GM23338 (cell line): ENCODE data around the gene USP30.

ENCODE experiments used
- CREB1 ChIP-seq: fragments of 250-450 bp; sonication (Bioruptor Pico); IDR thresholded peaks from 2 replicates; pipeline ENCODE4 v1.5.0; 2020; ENCODE audit warnings: low read depth, mild to moderate bottlenecking, moderate library complexity
- EZH2 ChIP-seq: fragments of 200-600 bp; sonication (generic); IDR thresholded peaks from one replicate; pipeline ENCODE4 v1.8.0; 2017; ENCODE audit warnings: antibody characterized with exemption, mild to moderate bottlenecking, low read depth; ENCODE audit not compliant: unreplicated experiment
- EZH2phosphoT487 ChIP-seq: fragments of 200-600 bp; sonication (generic); IDR thresholded peaks from one replicate; pipeline ENCODE4 v1.8.1; 2018; ENCODE audit warnings: antibody characterized with exemption; ENCODE audit not compliant: unreplicated experiment
- JUNB ChIP-seq: IDR thresholded peaks from one replicate; pipeline ENCODE4 v1.6.1; 2016; ENCODE audit warnings: antibody characterized with exemption; ENCODE audit not compliant: unreplicated experiment
- POLR2AphosphoS5 ChIP-seq: IDR thresholded peaks from 2 replicates; pipeline ENCODE4 v1.6.1; 2016; ENCODE audit warnings: antibody characterized with exemption, low read depth
- STAT1 ChIP-seq: IDR thresholded peaks from one replicate; pipeline ENCODE4 v1.6.1; 2016; ENCODE audit warnings: antibody characterized with exemption; ENCODE audit not compliant: unreplicated experiment
- ZNF114 ChIP-seq: fragments of 250-450 bp; sonication (Bioruptor Pico); IDR thresholded peaks from 2 replicates; pipeline ENCODE4 v1.5.0; 2020; ENCODE audit warnings: mild to moderate bottlenecking, moderate library complexity
- ZNF331 ChIP-seq: fragments of 250-450 bp; sonication (Bioruptor Pico); IDR thresholded peaks from 2 replicates; pipeline ENCODE4 v1.5.0; 2020; ENCODE audit warnings: low read depth, mild to moderate bottlenecking, moderate library complexity
- TF ChIP-seq, protein P1 (sequence below), 2 experiments: fragments of 200-600 bp in 1 of 2; sonication (generic) in 1 of 2; conservative IDR thresholded peaks; 2 replicates each; pipeline versions ENCODE4 v1.5.1 to v1.6.1; 2016 to 2017; ENCODE audit warnings: antibody characterized with exemption in 2 of 2, low read depth in 2 of 2, mild to moderate bottlenecking in 2 of 2, moderate library complexity in 1 of 2
- TF ChIP-seq, protein P2 (sequence below): IDR thresholded peaks from one replicate; pipeline ENCODE4 v1.6.1; 2018; ENCODE audit warnings: antibody characterized with exemption; ENCODE audit not compliant: unreplicated experiment
- TF ChIP-seq, protein P3 (sequence below): fragments of 250-450 bp; sonication (Bioruptor Pico); IDR thresholded peaks from 2 replicates; pipeline ENCODE4 v1.5.0; 2020; ENCODE audit warnings: mild to moderate bottlenecking, moderate library complexity
- TF ChIP-seq, protein P4 (sequence below): IDR thresholded peaks from 2 replicates; pipeline ENCODE4 v1.6.1; 2016; ENCODE audit warnings: antibody characterized with exemption

DNA sequence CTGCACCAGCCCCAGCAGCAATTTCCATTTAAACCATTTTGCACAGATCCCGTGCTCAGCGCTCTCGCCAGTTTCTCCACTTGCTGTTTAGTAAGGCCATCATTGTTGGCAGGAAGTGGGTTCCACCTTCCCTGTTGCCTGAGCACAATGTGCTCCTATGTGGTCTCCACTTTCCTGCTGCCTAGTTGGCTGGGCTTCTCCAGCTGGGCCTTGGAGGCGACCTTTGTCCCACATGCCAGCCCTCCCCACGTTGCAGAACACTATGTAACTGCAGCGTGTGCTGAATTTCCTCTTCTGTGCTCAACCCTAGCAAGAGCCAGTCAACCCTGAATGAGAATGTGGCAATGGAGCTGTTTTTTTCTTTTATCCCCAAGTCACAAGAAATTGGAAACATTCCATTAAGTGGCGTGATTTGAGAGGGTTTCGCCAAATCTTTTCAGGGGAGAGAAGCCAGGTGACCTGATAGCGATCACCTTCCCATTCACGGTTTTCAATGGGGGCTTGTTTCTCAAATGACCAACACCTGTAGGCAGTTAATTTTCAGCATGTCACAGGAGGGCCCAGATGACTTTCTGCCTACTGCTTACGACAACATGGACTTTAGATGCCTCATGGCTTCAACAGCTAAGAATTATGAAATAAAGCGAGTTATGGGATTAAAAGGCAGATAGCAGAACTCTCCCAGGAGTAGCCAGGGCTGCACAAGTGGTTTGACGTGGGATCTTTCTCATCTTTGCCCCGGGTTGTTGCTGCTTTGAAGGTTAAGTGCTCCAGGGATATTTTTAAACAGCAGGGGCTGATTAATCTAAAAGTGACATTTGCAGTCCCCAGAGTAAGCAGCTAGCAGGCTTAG lies 63.6 kb downstream of the USP30 start, which contains the start of gene ACACB:
- TF ChIP-seq EZH2 (no peak), POLR2AphosphoS5 (no peak), EZH2phosphoT487 (no peak), CREB1 (CRISPR knock-in tag) (no peak), ZNF114 (CRISPR knock-in tag) (no peak), STAT1 (no peak), ZNF331 (CRISPR knock-in tag) (no peak), JUNB (no peak)
- TF ChIP-seq, protein P1, sequence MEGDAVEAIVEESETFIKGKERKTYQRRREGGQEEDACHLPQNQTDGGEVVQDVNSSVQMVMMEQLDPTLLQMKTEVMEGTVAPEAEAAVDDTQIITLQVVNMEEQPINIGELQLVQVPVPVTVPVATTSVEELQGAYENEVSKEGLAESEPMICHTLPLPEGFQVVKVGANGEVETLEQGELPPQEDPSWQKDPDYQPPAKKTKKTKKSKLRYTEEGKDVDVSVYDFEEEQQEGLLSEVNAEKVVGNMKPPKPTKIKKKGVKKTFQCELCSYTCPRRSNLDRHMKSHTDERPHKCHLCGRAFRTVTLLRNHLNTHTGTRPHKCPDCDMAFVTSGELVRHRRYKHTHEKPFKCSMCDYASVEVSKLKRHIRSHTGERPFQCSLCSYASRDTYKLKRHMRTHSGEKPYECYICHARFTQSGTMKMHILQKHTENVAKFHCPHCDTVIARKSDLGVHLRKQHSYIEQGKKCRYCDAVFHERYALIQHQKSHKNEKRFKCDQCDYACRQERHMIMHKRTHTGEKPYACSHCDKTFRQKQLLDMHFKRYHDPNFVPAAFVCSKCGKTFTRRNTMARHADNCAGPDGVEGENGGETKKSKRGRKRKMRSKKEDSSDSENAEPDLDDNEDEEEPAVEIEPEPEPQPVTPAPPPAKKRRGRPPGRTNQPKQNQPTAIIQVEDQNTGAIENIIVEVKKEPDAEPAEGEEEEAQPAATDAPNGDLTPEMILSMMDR (conservative IDR thresholded peaks at IDR 0.05; ENCODE audit: low read depth in 2 of 2) = no peak
- TF ChIP-seq, protein P2, sequence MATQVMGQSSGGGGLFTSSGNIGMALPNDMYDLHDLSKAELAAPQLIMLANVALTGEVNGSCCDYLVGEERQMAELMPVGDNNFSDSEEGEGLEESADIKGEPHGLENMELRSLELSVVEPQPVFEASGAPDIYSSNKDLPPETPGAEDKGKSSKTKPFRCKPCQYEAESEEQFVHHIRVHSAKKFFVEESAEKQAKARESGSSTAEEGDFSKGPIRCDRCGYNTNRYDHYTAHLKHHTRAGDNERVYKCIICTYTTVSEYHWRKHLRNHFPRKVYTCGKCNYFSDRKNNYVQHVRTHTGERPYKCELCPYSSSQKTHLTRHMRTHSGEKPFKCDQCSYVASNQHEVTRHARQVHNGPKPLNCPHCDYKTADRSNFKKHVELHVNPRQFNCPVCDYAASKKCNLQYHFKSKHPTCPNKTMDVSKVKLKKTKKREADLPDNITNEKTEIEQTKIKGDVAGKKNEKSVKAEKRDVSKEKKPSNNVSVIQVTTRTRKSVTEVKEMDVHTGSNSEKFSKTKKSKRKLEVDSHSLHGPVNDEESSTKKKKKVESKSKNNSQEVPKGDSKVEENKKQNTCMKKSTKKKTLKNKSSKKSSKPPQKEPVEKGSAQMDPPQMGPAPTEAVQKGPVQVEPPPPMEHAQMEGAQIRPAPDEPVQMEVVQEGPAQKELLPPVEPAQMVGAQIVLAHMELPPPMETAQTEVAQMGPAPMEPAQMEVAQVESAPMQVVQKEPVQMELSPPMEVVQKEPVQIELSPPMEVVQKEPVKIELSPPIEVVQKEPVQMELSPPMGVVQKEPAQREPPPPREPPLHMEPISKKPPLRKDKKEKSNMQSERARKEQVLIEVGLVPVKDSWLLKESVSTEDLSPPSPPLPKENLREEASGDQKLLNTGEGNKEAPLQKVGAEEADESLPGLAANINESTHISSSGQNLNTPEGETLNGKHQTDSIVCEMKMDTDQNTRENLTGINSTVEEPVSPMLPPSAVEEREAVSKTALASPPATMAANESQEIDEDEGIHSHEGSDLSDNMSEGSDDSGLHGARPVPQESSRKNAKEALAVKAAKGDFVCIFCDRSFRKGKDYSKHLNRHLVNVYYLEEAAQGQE = no peak
- TF ChIP-seq, protein P3, sequence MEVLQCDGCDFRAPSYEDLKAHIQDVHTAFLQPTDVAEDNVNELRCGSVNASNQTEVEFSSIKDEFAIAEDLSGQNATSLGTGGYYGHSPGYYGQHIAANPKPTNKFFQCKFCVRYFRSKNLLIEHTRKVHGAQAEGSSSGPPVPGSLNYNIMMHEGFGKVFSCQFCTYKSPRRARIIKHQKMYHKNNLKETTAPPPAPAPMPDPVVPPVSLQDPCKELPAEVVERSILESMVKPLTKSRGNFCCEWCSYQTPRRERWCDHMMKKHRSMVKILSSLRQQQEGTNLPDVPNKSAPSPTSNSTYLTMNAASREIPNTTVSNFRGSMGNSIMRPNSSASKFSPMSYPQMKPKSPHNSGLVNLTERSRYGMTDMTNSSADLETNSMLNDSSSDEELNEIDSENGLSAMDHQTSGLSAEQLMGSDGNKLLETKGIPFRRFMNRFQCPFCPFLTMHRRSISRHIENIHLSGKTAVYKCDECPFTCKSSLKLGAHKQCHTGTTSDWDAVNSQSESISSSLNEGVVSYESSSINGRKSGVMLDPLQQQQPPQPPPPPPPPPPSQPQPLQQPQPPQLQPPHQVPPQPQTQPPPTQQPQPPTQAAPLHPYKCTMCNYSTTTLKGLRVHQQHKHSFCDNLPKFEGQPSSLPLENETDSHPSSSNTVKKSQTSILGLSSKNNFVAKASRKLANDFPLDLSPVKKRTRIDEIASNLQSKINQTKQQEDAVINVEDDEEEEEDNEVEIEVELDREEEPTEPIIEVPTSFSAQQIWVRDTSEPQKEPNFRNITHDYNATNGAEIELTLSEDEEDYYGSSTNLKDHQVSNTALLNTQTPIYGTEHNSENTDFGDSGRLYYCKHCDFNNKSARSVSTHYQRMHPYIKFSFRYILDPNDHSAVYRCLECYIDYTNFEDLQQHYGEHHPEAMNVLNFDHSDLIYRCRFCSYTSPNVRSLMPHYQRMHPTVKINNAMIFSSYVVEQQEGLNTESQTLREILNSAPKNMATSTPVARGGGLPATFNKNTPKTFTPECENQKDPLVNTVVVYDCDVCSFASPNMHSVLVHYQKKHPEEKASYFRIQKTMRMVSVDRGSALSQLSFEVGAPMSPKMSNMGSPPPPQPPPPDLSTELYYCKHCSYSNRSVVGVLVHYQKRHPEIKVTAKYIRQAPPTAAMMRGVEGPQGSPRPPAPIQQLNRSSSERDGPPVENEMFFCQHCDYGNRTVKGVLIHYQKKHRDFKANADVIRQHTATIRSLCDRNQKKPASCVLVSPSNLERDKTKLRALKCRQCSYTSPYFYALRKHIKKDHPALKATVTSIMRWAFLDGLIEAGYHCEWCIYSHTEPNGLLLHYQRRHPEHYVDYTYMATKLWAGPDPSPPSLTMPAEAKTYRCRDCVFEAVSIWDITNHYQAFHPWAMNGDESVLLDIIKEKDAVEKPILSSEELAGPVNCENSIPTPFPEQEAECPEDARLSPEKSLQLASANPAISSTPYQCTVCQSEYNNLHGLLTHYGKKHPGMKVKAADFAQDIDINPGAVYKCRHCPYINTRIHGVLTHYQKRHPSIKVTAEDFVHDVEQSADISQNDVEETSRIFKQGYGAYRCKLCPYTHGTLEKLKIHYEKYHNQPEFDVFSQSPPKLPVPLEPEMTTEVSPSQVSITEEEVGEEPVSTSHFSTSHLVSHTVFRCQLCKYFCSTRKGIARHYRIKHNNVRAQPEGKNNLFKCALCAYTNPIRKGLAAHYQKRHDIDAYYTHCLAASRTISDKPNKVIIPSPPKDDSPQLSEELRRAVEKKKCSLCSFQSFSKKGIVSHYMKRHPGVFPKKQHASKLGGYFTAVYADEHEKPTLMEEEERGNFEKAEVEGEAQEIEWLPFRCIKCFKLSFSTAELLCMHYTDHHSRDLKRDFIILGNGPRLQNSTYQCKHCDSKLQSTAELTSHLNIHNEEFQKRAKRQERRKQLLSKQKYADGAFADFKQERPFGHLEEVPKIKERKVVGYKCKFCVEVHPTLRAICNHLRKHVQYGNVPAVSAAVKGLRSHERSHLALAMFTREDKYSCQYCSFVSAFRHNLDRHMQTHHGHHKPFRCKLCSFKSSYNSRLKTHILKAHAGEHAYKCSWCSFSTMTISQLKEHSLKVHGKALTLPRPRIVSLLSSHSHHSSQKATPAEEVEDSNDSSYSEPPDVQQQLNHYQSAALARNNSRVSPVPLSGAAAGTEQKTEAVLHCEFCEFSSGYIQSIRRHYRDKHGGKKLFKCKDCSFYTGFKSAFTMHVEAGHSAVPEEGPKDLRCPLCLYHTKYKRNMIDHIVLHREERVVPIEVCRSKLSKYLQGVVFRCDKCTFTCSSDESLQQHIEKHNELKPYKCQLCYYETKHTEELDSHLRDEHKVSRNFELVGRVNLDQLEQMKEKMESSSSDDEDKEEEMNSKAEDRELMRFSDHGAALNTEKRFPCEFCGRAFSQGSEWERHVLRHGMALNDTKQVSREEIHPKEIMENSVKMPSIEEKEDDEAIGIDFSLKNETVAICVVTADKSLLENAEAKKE (CRISPR knock-in tag) = no peak
- TF ChIP-seq, protein P4, sequence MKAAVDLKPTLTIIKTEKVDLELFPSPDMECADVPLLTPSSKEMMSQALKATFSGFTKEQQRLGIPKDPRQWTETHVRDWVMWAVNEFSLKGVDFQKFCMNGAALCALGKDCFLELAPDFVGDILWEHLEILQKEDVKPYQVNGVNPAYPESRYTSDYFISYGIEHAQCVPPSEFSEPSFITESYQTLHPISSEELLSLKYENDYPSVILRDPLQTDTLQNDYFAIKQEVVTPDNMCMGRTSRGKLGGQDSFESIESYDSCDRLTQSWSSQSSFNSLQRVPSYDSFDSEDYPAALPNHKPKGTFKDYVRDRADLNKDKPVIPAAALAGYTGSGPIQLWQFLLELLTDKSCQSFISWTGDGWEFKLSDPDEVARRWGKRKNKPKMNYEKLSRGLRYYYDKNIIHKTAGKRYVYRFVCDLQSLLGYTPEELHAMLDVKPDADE = no peak
